G401.6 (cell line): ENCODE measurements around the gene AMIGO2.
"Not testable (repeated sequence)": the region's sequence is repeated elsewhere in the genome, so short reads cannot be mapped to it uniquely, and the experiment has no call there.

Experiments used
- FAIRE-seq: peaks from 2 replicates; lab custom pipeline; 2012; peaks lifted over from hg19 to GRCh38; lab: Jason Lieb, UNC

The AMIGO2 gene, protein sequence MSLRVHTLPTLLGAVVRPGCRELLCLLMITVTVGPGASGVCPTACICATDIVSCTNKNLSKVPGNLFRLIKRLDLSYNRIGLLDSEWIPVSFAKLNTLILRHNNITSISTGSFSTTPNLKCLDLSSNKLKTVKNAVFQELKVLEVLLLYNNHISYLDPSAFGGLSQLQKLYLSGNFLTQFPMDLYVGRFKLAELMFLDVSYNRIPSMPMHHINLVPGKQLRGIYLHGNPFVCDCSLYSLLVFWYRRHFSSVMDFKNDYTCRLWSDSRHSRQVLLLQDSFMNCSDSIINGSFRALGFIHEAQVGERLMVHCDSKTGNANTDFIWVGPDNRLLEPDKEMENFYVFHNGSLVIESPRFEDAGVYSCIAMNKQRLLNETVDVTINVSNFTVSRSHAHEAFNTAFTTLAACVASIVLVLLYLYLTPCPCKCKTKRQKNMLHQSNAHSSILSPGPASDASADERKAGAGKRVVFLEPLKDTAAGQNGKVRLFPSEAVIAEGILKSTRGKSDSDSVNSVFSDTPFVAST

DNA sequence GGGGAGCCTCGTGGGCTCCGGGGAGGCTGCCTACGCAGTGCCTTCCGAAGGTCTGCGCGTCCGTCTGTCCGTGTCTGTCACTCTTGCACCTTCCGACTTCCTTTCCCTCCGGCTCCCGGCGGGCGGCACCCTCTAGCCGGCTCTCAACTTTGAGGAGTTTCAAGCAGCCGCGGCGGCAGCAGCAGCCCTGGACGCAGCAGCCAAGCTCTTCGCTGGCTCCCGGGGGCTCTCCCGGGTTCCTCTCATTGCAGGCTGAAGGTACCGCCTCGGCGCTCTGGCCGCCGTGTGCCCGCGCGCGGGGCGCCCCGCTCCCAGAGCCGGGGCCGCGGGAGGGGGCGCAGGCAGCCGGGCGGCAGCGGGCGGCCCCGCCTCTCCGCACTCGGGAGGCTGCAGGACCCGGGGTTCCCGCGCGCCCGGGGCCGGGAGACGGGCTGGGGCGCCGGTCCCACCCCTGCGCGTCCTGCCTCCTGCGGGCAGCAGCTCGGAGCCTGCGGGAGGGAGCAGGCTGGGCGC lies at the start of gene AMIGO2, which contains the start of gene PCED1B:
Gene AMIGO2, minus strand, starts transcription at position 492 of the 513 bp plus-strand sequence. CDS start 957 bp downstream, outside the sequence.
Gene PCED1B, plus strand, starts transcription at position 154 of the 513 bp plus-strand sequence. CDS start 155,443 bp downstream, outside the sequence.
- no peak for FAIRE-seq

DNA sequence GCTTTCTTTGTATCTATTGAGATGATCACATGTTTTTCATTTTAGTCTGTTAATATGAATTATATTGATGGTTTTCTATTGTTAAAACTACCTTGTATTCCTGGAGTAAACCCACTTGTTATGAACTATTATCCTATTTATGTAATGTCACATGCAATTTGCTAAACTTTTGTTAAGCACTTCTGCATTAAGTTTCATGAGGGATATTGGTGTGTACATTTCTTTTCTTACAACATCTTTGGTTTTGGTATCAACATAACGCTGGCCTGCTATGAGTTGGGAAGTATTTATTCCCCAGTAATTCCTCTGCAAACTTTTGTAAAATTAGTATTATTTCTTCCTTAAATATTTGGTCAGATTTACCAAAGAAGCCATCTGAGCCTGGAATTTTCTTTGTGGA lies 46.5 kb upstream of the AMIGO2 start:
- FAIRE-seq = no peak

DNA sequence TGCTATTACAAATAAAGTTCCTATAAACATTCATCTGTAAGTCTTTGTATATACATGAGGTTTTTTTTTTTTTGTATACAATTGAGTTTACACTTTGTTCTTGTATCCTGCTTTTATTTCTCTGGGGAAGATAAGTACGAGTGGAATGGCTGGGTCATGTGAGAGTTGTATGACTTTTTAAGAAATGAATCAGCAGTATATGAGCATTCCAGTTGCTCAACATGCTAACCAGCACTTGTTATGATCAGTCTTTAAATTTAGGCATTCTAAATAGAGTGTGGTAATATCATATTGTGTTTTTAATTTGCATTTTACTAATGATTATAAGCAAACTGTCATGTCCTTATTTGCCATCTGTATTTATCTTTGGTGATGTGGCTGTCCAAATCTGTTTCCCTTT lies 44.7 kb upstream of the AMIGO2 start:
- no peak for FAIRE-seq

DNA sequence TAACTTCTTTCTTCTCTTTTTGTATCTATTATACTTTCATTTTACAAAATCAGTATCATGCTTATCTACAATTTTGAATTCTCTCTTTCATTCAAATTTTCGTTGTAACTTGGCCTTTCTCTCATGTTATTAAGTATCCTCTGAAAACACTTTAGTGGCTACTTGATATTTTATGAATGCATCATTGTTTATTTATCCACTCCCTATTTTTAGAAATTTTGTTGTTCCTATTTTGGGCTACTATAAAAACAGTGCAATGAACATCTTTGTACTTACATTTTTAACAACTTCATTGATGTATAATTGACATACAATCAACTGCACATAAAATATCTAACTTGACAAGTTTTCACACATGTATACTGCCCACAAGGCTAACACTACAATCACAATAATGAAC lies 44.0 kb upstream of the AMIGO2 start:
- FAIRE-seq = no peak

DNA sequence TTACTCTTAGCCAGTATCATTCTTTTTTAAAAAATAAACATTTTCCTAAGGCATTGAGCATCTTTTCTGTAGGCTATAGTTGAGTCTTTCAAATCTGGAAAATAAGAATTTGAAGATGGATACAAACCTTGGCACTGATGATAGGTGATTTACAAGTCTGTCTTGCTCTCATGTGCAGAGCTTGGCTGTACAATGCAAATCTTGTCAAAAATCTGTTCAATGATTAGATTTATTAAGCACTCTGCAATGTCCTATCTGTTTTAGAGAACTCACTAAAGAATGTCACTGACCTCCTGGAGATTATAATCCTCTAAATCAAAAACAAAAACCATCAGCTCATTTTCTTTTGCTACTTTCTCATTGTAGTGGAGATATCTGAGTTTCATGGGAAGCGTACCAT lies 42.8 kb upstream of the AMIGO2 start:
- FAIRE-seq = peak; percentile 28

DNA sequence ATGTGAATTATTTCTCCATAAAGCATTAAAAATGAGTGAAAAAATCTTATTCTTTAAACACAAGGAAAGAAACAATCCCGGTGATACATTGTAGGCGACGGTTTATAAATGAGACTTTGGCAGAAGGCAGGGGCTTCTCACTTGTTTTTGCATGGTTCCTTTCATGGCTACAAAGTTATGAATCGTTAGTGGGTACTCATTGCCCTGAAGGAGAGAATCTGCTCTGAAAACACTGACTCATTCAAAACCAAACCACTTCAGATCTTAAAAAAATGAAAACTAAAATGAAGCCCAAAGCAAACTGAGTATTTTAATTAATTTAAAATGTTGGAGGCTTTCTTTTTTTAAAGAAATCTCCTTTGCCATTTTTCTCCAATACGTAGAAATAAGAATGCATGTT lies 41.4 kb upstream of the AMIGO2 start:
- FAIRE-seq = no peak

DNA sequence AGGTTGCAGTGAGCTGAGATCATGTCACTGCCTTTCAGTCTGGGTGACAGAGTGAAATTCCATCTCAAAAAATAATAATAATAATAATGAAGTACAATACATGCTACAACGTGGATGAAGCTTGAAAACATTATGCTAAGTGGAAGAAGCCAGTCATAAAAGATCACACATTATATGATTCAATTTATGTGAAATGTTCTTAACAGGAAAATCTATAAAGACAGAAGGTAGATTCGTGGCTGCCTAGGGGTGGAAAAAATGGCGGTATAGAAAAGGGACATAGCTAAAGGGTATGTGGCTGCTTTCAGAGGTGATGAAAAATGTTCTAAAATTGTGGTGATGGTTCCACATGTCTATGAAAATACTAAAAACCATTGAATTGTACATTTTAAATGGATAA lies 41.0 kb upstream of the AMIGO2 start:
- no peak for FAIRE-seq

DNA sequence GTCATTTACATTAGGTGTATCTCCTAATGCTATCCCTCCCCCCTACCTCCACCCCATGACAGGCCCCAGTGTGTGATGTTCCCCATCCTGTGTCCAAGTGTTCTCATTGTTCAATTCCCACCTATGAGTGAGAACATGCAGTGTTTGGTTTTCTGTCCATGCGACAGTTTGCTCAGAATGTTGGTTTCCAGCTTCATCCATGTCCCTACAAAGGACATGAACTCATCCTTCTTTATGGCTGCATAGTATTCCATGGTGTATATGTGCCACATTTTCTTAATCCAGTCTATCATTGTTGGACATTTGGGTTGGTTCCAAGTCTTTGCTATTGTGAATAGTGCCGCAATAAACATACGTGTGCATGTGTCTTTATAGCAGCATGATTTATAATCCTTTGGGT lies 37.5 kb upstream of the AMIGO2 start:
- FAIRE-seq = not testable (repeated sequence)

DNA sequence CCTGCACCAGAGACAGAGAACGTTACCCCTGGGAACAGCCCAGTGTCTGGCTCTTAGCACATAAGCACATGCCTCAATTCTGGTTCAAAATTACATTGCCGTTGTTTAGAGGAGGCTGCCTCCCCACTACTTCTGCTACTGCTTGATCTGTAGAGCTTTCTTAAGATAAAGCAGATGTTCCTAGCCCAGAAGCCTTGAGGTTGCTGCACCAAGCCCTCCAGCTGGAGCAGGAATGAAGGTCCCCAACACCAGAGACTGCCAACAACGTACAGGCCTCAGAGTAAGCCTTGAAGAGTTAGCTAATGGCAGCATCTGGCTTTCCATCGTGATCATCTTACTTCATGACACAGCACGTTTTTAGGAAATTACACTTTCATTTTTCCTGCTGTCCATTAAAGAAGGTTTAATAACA lies 34.7 kb upstream of the AMIGO2 start:
- FAIRE-seq = no peak

DNA sequence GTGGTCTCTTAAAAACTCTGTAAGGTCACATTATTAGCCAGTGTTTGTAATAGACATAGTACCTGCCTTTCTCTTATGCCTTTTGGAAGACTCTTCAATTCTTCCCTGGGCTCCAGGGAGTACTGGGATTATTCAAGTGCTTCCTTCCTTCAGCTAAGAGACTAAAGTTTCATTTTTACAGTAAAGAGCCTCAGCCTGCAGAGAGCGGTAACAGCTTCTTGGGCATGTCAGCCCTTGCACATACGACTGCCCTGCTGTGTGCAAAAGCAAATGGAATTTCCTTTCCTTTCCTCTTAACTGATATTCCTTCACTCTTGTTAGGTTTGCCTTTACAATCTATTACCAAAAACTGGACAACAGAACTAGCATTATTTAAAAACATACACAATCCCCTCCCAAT lies 32.9 kb upstream of the AMIGO2 start:
- FAIRE-seq = no peak

DNA sequence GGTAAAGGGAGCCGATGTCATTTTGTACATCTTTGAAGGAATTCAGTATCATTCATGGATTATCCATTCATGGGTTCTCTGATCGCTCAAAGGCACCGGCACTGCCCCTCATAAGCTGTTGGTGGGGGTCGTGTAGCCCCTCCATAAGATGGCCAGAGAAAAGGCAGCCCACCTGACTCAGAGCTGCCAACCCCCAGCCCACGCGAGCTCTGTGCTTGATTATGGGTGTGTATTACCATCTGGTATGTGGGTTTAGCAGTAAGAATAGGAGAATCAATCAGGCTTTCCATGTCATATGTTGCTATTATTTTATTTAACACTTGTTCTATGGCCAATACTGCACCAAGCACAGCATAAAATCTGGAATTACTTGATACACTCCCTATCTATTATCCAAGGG lies 32.1 kb upstream of the AMIGO2 start:
- no peak for FAIRE-seq

DNA sequence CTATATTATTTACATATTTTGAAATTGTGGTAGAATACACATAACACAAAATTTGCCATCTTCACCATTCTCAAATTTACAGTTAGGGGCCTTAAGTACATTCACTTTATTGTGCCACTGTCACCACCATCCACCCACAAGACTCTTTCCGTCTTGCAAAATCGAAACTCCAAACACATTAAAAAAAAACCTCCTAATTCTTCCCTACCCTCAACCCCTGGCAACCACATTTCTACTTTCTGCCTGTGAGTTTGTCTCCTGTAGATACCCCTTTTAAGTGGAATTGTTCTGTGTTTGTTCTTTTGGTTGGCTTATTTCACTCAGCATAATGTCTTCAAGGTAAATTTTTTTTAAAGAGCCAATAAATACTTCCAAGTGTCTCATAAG lies 31.6 kb upstream of the AMIGO2 start:
- no peak for FAIRE-seq

DNA sequence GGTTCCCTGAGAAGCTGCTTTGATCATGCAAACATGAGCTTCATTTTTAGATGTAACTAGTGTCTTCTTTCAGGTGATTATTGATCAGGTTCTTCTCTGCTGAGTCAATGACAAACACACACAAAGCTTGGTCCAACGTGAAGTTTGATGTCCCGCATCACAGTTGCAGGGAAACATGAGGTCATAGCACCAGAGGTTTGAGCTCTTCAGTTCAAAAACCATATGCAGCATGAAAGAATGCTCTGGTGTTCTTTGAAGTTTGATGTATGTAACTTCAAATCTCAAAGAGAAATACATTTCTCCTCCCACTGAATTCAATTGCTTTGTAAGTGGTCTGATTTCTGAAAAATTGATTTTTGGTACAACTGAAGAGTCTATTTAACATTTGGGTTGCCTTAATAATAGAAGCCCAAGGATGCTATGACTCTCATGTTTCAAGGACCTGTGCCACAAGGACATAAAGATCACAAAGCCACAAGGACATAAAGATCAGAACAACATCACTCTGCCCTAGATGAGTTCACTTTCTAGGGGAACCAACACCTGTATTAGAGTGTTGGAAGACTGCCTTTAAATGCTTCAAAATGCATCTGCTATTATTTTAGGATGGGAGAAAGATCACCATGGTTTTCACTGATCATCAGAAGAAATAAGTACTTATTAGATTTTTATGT lies 31.1 kb upstream of the AMIGO2 start:
- no peak for FAIRE-seq

DNA sequence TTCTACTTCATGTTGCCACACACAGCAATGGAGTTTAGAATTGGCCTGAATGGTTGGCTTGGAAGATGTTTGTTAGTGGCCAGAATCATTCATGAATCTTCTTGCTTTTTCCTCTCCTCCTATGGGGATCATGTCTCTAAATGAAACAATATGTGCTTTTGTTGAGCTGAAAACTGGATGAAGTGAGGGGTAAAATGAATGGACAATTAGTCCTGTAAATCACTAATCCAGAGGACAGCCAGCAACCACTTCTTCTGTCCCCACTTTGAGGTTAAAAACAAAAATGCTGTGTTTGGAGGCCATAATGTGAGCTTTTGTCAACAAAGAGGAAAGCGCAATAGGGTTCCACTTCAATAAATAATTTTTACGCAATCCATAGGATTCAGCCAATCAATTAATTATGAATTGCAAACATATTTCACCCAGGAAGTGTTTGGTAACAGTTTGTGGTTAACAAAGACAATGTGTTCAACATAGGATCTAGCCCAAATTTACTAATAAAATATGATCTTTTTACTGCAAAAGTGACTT lies 30.3 kb upstream of the AMIGO2 start:
- FAIRE-seq = no peak

DNA sequence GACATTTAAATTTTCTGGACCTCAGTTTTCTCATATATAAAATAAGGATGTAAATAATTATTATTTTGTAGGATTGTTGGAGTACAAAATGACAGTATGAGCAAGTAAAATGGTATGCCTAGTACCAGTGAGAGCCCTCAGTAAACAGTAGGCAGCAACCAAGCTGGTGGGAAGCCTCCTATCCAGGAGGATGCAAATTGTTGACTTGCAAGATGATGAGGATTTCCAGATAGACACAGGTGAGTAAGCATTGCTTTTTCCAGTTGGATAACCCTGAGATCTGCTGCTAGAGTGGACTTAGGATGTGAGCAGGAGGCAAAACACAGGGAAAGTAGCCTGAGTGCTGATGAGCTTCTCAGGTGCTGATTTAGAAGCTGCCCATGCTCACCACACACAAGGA lies 28.2 kb upstream of the AMIGO2 start:
- no peak for FAIRE-seq

DNA sequence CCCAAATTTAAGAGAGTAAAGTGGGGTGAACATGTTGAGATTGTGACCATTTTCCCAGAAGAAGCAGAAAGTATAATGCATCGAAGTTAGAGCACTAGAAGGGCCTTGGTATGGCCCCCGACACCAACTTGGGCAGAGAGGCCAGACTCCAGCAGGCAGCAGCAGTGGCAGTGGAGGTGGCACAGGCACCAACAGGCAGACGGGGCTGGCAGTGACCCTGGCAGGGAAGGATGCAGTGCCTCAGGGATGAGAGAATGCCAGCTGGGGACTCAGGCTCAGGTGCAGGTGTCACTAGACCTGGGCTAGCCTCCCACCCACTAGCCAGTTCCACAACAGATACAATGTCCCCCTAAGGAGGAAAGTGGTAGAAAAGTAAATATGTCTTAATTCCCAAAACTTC lies 27.7 kb upstream of the AMIGO2 start:
- no peak for FAIRE-seq

DNA sequence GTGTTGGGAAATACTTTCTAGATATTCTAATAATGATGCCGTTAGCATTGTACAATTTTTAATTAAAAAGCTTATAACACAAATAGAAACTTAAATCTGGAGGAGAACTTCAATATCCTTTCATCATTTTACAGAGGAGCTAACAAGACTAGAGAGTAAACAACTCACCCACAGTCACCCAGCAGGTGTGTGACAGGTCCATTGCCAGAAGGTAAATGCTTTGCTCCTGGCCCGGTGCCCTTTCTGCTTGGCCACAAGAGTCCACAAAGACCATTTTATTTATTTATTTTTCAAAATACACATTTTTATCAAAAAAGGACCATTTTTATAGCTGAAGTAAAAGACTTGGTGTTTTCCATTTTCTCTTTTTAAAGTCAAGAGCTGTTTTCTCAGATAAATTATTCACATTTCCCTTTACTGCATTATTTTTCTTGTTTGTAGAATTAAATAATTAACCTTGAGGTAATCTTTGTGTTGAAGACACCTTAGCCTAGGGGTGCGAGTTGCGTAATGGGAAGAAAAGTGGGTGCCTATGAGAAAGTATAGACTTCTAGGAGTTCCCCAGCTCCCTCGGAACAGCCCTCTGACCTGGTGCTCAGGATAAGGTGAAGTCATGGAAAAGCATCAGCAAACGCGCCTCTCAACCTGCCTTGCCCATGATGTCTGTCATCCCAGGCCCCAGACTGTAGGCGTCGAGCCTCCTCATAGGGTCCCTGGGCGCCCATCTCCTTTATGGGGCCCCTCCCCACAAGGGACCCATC lies 26.3 kb upstream of the AMIGO2 start:
- no peak for FAIRE-seq

DNA sequence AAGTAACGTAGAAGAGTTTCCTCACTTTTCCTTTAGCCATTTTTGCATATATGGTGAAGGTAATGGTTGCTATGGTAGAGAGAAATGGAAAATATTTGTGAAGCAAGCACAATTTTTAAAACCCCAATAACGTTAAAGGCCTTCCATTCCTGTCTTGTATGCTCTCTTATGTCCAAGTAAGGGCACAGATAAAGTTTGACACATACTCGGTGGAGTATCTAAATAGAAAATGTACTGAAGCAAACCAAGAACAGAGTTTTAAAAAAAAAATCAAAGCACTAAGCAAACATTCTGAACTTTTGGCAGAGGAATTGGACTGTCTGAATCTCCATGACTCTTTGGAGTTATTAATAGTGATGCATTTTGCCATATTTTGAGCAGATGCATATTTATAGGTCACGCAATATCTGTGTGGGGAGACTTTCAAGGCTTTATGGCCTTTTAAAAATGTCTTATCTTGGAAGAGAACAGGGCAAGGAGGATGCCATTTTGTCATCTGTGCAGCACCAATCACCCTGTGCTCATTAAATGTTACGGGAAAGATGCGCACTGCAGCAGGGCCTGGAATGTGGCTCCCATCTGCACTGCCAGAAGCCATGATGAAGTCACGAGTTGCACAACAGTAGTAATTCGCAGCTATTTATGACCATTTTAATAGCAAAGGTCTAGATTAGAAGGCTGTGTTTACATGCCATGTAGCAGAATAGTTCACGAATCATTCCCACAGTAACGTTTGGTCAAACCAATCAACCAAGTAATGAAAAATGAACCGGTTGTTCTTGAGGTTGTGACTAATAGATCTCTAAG lies 23.3 kb upstream of the AMIGO2 start:
- FAIRE-seq = no peak

DNA sequence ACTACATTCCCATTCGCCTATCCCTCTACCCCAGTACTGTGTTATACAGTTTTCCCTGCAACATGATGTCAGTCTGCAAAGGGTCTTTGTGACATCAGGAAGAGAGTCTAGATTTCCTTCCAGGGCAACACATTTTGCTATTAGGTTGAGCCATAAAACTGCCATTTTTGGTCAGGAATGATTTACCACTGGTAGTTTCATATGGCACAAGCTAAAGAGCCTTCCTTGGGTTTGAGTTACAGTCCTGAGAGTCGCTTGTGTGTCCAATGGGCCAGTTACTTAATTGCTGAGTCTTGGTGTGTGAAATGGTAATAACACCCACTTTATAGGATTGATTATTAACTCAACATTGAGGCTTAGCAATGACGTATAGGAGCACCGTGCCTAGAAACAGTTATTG lies 22.6 kb upstream of the AMIGO2 start:
- FAIRE-seq = no peak

DNA sequence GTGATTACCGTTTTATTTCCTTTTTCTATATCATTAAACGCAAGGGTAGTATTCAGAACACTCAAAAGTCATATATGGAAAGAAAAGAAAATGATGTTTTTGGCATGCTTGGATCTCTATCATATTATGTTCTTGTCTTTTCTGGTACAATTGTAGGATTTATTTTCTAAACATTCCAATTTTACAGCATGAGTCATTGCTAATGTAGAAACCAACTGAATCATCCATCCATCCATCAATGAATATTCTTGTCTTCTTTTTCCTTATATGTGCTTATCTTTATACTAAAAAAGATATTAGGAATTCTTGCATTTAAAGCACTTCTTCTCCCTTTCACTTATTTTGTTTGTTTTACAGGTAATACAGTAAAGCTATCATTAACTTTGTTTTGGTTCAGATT lies 20.4 kb upstream of the AMIGO2 start:
- no peak for FAIRE-seq

DNA sequence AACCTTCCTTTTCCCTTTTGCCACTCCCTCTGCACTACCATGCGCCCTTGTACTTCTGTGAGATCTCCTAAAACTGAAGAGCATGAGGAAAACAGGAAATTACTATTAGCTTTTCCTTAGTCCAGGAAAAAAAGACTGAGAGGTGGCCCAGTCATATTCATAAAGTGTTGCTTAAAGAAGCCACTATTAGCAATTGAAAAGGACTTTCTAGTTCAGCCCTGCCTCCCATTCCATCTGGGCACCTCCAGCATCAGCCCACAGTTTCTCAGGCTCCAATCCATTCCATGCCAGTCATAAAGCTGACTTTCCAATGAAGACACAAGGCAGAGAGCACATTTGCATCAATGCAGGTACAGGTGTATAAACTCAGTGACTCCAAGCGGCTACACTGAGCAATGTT lies 19.9 kb upstream of the AMIGO2 start:
- FAIRE-seq = no peak
